H1 (cell line): ENCODE data around the gene TFB2M.

Experiments
- BRCA1 ChIP-seq: IDR thresholded peaks from 2 replicates; pipeline ENCODE4 v1.6.1; 2012; ENCODE audit warnings: low read depth, low read length, improper control_type of control experiment
- CHD1 ChIP-seq: IDR thresholded peaks from 2 replicates; pipeline ENCODE4 v1.6.1; 2012; ENCODE audit warnings: low read depth, low read length, improper control_type of control experiment
- CTCF ChIP-seq, 3 experiments: IDR thresholded peaks; 1 replicate in 2 of 3; 2 replicates in 1 of 3; pipeline versions ENCODE4 v1.5.1 to v1.6.1; 2011; ENCODE audit warnings: low read length in 3 of 3, mild to moderate bottlenecking in 3 of 3, inconsistent platforms in 2 of 3, low read depth in 1 of 3, moderate library complexity in 1 of 3; ENCODE audit not compliant: insufficient read depth in 1 of 3; ENCODE audit errors: control extremely low read depth in 1 of 3
- JUN ChIP-seq: IDR thresholded peaks from 2 replicates; pipeline ENCODE4 v1.6.1; 2011; ENCODE audit warnings: low read depth, mild to moderate bottlenecking, improper control_type of control experiment, low read length
- MAX ChIP-seq: IDR thresholded peaks from 2 replicates; pipeline ENCODE4 v1.6.1; 2012; ENCODE audit warnings: inconsistent platforms
- NRF1 ChIP-seq: IDR thresholded peaks from 2 replicates; pipeline ENCODE4 v1.6.1; 2011; ENCODE audit warnings: mild to moderate bottlenecking, low read depth, low read length, improper control_type of control experiment
- POLR2A ChIP-seq, 2 experiments: IDR thresholded peaks; 1 replicate in 1 of 2; 2 replicates in 1 of 2; pipeline ENCODE4 v1.6.1; 2011; ENCODE audit warnings: low read depth in 2 of 2, low read length in 2 of 2, mild to moderate bottlenecking in 2 of 2; ENCODE audit errors: control extremely low read depth in 1 of 2
- POLR2AphosphoS5 ChIP-seq: IDR thresholded peaks from 2 replicates; pipeline ENCODE4 v1.6.1; 2011; ENCODE audit warnings: low read depth, low read length
- SP4 ChIP-seq: IDR thresholded peaks from 2 replicates; pipeline ENCODE4 v1.6.1; 2012; ENCODE audit warnings: low read length, inconsistent platforms
- TBP ChIP-seq: IDR thresholded peaks from 2 replicates; pipeline ENCODE4 v1.6.1; 2011; ENCODE audit warnings: low read depth, low read length, improper control_type of control experiment
- TCF12 ChIP-seq: IDR thresholded peaks from 2 replicates; pipeline ENCODE4 v1.6.1; 2011; ENCODE audit warnings: low read depth, mild to moderate bottlenecking, low read length

GRCh38 chr1:246607462-246607861 is 41.4 kb upstream of the TFB2M start:
- TF ChIP-seq CTCF (IDR thresholded peaks at IDR 0.05; ENCODE audit: control extremely low read depth in 1 of 3, insufficient read depth in 1 of 3, low read depth in 1 of 3, low read length in 3 of 3) (no peak), MAX (no peak), BRCA1 (no peak), POLR2AphosphoS5 (no peak), JUN (no peak), CHD1 (no peak), NRF1 (no peak), TCF12 (no peak), POLR2A (IDR thresholded peaks at IDR 0.05; ENCODE audit: control extremely low read depth in 1 of 2, low read depth in 2 of 2, low read length in 2 of 2) (no peak), TBP (no peak), SP4 (no peak)
